ENCODE data around the gene WNT11. TPM values are rescaled to one million over a fixed set of nuclear protein-coding genes. Genes with fewer than 3 reads are reported as not detected.

Gene WNT11
- total and polyA plus RNA-seq, 2 of the 13 experiments (the other 11 are each of a cell fraction or from before 2014, with no cell fraction given) = 0.34 to 0.66 TPM

GRCh38 chr11:76208438-76209374 lies 2.4 kb upstream of the WNT11 start (continued):
- TF ChIP-seq PATZ1 (CRISPR knock-in tag; IDR thresholded peaks at IDR 0.05) (peak; percentile 89), NPAS2 (CRISPR knock-in tag; IDR thresholded peaks at IDR 0.05; ENCODE audit: borderline replicate concordance) (no peak), DRAP1 (CRISPR knock-in tag; IDR thresholded peaks at IDR 0.05) (no peak), ZNF737 (CRISPR knock-in tag; IDR thresholded peaks at IDR 0.05; ENCODE audit: borderline replicate concordance) (no peak), PHF8 (CRISPR knock-in tag; IDR thresholded peaks at IDR 0.05) (no peak), DNMT1 (CRISPR knock-in tag; IDR thresholded peaks at IDR 0.05) (no peak), IKZF1 (IDR thresholded peaks at IDR 0.05) (no peak), ZNF660 (CRISPR knock-in tag; IDR thresholded peaks at IDR 0.05; ENCODE audit: borderline replicate concordance, low read depth) (no peak), FOXJ3 (CRISPR knock-in tag; IDR thresholded peaks at IDR 0.05; ENCODE audit: borderline replicate concordance) (no peak), SRSF1 (optimal IDR thresholded peaks at IDR 0.05; ENCODE audit: low read depth, low read length) (no peak), MAFK (conservative IDR thresholded peaks at IDR 0.05 in 1 of 2, IDR thresholded peaks at IDR 0.05 in 1 of 2; ENCODE audit: low read length in 2 of 2) (no peak), REPIN1 (CRISPR knock-in tag; IDR thresholded peaks at IDR 0.05; ENCODE audit: borderline replicate concordance, low read depth) (no peak; the same call in 1 of the 2 replicates), ZNF335 (CRISPR knock-in tag; IDR thresholded peaks at IDR 0.05) (no peak), ASH2L (IDR thresholded peaks at IDR 0.05; ENCODE audit: insufficient read length, low read depth, low read length) (peak; percentile 33), TEAD2 (CRISPR knock-in tag; IDR thresholded peaks at IDR 0.05) (no peak), POLR2A (IDR thresholded peaks at IDR 0.05; ENCODE audit: insufficient read depth in 1 of 2, low read depth in 2 of 2, low read length in 2 of 2) (no peak), CEBPZ (IDR thresholded peaks at IDR 0.05; ENCODE audit: low read length) (no peak), ZNF331 (CRISPR knock-in tag; IDR thresholded peaks at IDR 0.05) (no peak), TOE1 (CRISPR knock-in tag; IDR thresholded peaks at IDR 0.05) (no peak), KLF13 (CRISPR knock-in tag; IDR thresholded peaks at IDR 0.05) (0 out of 2 replicates have a peak, but pooled peaks have one; percentile 75), PRMT3 (CRISPR knock-in tag; IDR thresholded peaks at IDR 0.05; ENCODE audit: borderline replicate concordance, low read depth) (no peak), MLX (CRISPR knock-in tag; IDR thresholded peaks at IDR 0.05) (no peak), ZNF264 (CRISPR knock-in tag; IDR thresholded peaks at IDR 0.05) (no peak), RNF2 (conservative IDR thresholded peaks at IDR 0.05; ENCODE audit: low read depth) (peak; percentile 76), ZNF138 (CRISPR knock-in tag; IDR thresholded peaks at IDR 0.05; ENCODE audit: low read depth) (0 out of 2 replicates have a peak, but pooled peaks have one; percentile 54)
